WTC11 (cell line): ENCODE data around the gene SCAND1.

Experiments used
- TCF7 ChIP-seq: sonication (generic); formaldehyde crosslinking; IDR thresholded peaks from 2 replicates; pipeline ENCODE4 v1.8.0; 2022; ENCODE audit warnings: mild to moderate bottlenecking, low read depth, missing genetic modification reagents, moderate library complexity
- TF ChIP-seq, protein P1 (sequence below): fragments of 200-600 bp; IDR thresholded peaks from 2 replicates; pipeline ENCODE4 v1.8.0; 2022; ENCODE audit warnings: antibody characterized with exemption
- TF ChIP-seq, protein P2 (sequence below): sonication (generic); formaldehyde crosslinking; IDR thresholded peaks from 2 replicates; pipeline ENCODE4 v1.8.0; 2022; ENCODE audit warnings: mild to moderate bottlenecking, missing genetic modification reagents
- TF ChIP-seq, protein P3 (sequence below): sonication (generic); formaldehyde crosslinking; IDR thresholded peaks from 2 replicates; pipeline ENCODE4 v1.8.1; 2023; ENCODE audit warnings: mild to moderate bottlenecking, missing genetic modification reagents, moderate library complexity
- TF ChIP-seq, protein P4 (sequence below): sonication (generic); formaldehyde crosslinking; conservative IDR thresholded peaks from 2 replicates; pipeline ENCODE4 v1.8.1; 2022; ENCODE audit warnings: mild to moderate bottlenecking, missing genetic modification reagents
- TF ChIP-seq, protein P5 (sequence below): sonication (generic); formaldehyde crosslinking; IDR thresholded peaks from 2 replicates; pipeline ENCODE4 v1.8.0; 2023; ENCODE audit warnings: mild to moderate bottlenecking, missing genetic modification reagents

DNA sequence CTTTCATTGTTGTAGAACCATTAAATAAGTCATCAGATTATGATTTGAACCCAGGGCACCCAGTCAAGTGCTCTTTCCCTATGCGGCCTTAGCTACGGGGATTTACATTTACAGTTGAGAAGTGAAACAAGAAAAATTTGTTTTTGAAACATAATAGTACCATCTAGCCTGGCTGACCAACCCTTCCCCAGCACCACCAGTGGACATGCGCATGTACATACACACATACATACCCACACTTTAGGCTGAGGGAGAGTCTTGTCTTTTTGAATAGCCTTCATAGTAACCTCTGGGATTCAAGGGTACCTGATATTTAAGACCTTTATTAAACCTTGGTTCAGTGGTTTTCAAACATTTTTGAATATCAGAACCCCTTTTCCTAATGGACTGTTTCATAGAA is 33.8 kb downstream of the SCAND1 start:
- TF ChIP-seq, protein P1, sequence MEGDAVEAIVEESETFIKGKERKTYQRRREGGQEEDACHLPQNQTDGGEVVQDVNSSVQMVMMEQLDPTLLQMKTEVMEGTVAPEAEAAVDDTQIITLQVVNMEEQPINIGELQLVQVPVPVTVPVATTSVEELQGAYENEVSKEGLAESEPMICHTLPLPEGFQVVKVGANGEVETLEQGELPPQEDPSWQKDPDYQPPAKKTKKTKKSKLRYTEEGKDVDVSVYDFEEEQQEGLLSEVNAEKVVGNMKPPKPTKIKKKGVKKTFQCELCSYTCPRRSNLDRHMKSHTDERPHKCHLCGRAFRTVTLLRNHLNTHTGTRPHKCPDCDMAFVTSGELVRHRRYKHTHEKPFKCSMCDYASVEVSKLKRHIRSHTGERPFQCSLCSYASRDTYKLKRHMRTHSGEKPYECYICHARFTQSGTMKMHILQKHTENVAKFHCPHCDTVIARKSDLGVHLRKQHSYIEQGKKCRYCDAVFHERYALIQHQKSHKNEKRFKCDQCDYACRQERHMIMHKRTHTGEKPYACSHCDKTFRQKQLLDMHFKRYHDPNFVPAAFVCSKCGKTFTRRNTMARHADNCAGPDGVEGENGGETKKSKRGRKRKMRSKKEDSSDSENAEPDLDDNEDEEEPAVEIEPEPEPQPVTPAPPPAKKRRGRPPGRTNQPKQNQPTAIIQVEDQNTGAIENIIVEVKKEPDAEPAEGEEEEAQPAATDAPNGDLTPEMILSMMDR = no peak
- no peak for TF ChIP-seq TCF7 (CRISPR knock-in tag)
- TF ChIP-seq, protein P2, sequence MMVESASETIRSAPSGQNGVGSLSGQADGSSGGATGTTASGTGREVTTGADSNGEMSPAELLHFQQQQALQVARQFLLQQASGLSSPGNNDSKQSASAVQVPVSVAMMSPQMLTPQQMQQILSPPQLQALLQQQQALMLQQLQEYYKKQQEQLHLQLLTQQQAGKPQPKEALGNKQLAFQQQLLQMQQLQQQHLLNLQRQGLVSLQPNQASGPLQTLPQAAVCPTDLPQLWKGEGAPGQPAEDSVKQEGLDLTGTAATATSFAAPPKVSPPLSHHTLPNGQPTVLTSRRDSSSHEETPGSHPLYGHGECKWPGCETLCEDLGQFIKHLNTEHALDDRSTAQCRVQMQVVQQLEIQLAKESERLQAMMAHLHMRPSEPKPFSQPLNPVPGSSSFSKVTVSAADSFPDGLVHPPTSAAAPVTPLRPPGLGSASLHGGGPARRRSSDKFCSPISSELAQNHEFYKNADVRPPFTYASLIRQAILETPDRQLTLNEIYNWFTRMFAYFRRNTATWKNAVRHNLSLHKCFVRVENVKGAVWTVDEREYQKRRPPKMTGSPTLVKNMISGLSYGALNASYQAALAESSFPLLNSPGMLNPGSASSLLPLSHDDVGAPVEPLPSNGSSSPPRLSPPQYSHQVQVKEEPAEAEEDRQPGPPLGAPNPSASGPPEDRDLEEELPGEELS (CRISPR knock-in tag) = no peak
- TF ChIP-seq, protein P3, sequence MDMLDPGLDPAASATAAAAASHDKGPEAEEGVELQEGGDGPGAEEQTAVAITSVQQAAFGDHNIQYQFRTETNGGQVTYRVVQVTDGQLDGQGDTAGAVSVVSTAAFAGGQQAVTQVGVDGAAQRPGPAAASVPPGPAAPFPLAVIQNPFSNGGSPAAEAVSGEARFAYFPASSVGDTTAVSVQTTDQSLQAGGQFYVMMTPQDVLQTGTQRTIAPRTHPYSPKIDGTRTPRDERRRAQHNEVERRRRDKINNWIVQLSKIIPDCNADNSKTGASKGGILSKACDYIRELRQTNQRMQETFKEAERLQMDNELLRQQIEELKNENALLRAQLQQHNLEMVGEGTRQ (CRISPR knock-in tag) = no peak
- TF ChIP-seq, protein P4, sequence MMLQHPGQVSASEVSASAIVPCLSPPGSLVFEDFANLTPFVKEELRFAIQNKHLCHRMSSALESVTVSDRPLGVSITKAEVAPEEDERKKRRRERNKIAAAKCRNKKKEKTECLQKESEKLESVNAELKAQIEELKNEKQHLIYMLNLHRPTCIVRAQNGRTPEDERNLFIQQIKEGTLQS (CRISPR knock-in tag) = no peak
- TF ChIP-seq, protein P5, sequence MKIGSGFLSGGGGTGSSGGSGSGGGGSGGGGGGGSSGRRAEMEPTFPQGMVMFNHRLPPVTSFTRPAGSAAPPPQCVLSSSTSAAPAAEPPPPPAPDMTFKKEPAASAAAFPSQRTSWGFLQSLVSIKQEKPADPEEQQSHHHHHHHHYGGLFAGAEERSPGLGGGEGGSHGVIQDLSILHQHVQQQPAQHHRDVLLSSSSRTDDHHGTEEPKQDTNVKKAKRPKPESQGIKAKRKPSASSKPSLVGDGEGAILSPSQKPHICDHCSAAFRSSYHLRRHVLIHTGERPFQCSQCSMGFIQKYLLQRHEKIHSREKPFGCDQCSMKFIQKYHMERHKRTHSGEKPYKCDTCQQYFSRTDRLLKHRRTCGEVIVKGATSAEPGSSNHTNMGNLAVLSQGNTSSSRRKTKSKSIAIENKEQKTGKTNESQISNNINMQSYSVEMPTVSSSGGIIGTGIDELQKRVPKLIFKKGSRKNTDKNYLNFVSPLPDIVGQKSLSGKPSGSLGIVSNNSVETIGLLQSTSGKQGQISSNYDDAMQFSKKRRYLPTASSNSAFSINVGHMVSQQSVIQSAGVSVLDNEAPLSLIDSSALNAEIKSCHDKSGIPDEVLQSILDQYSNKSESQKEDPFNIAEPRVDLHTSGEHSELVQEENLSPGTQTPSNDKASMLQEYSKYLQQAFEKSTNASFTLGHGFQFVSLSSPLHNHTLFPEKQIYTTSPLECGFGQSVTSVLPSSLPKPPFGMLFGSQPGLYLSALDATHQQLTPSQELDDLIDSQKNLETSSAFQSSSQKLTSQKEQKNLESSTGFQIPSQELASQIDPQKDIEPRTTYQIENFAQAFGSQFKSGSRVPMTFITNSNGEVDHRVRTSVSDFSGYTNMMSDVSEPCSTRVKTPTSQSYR (CRISPR knock-in tag) = no peak
